ENCODE results near the gene NR4A3. TPM values are rescaled to one million over a fixed set of nuclear protein-coding genes. Genes with fewer than 3 reads are reported as not detected.

NR4A3 gene
- polyA plus RNA-seq, 1 donor (not counting 4 experiments of a cell fraction or from before 2014, with no cell fraction given): 0.16 TPM

GRCh38 chr9:99835581-99835980 lies 13.9 kb downstream of the NR4A3 start:
- FAIRE-seq: no peak

GRCh38 chr9:99840072-99840471 lies 18.4 kb downstream of the NR4A3 start:
- no peak overlapping the region for H3K9ac ChIP-seq (ENCODE audit: control insufficient read depth, extremely low read depth, insufficient read depth, low read length)
- DNase-seq (ENCODE audit: low read depth, low spot score) (no peak), FAIRE-seq (no peak)
- dilution Hi-C loops (cut with MboI; ENCODE audit: extremely low pct_ligation_motif_present, low sequenced_read_pairs): no loop called here
- H3K4me1 ChIP-seq (ENCODE audit: control insufficient read depth, extremely low read depth, insufficient read depth, low read length): no peaks in the 10 kb centered on the region
- H3K27ac ChIP-seq (ENCODE audit: control insufficient read depth, insufficient read depth, low read length): no peak overlapping the region
- peaks cover 3% of the 10 kb centered on the region for H3K27me3 ChIP-seq (ENCODE audit: control insufficient read depth, extremely low read depth, insufficient read depth, low read length)
- H2AFZ ChIP-seq (ENCODE audit: control insufficient read depth, low read length): no peak overlapping the region
- H3K9me3 ChIP-seq (ENCODE audit: control insufficient read depth, low read depth, low read length): no peaks in the 10 kb centered on the region
- no peak overlapping the region for H3K4me3 ChIP-seq (ENCODE audit: control insufficient read depth in 2 of 3, extremely low read depth in 1 of 3, insufficient read depth in 2 of 3, low read depth in 1 of 3, low read length in 3 of 3)
- TF ChIP-seq CTCF (optimal IDR thresholded peaks at IDR 0.05 in 1 of 3, IDR thresholded peaks at IDR 0.05 in 1 of 3, conservative IDR thresholded peaks at IDR 0.05 in 1 of 3; ENCODE audit: extremely low read depth in 1 of 3, insufficient read depth in 2 of 3, low read length in 3 of 3): no peak
- no peak for TF ChIP-seq EZH2 (IDR thresholded peaks at IDR 0.05; ENCODE audit: low read length)
- no peaks in the 10 kb centered on the region for H3K36me3 ChIP-seq (ENCODE audit: control insufficient read depth in 2 of 2, extremely low read depth in 1 of 2, insufficient read depth in 2 of 2, low read length in 2 of 2)
- H3K4me2 ChIP-seq (ENCODE audit: control insufficient read depth, extremely low read depth, insufficient read depth, low read depth, low read length): no peak overlapping the region
- no peaks in the 10 kb centered on the region for H3K9me1 ChIP-seq (ENCODE audit: control insufficient read depth, extremely low read depth, insufficient read depth, low read length)
- no peaks in the 10 kb centered on the region for H3K79me2 ChIP-seq (ENCODE audit: control insufficient read depth, insufficient read depth, low read length)
- H4K20me1 ChIP-seq (ENCODE audit: control insufficient read depth, extremely low read depth, insufficient read depth, low read length): no peaks in the 10 kb centered on the region

More at GRCh38 chr9:99835581-99835980, 13.9 kb downstream of the NR4A3 start:
- Histone ChIP-seq H3K4me3 (ENCODE audit: control insufficient read depth in 2 of 3, extremely low read depth in 1 of 3, insufficient read depth in 2 of 3, low read depth in 1 of 3, low read length in 3 of 3) (no peak overlapping the region), H4K20me1 (ENCODE audit: control insufficient read depth, extremely low read depth, insufficient read depth, low read length) (no peaks in the 10 kb centered on the region), H3K27me3 (ENCODE audit: control insufficient read depth, extremely low read depth, insufficient read depth, low read length) (peaks cover 6% of the 10 kb centered on the region), H3K27ac (ENCODE audit: control insufficient read depth, insufficient read depth, low read length) (no peak overlapping the region), H3K9me3 (ENCODE audit: control insufficient read depth, low read depth, low read length) (no peaks in the 10 kb centered on the region), H2AFZ (ENCODE audit: control insufficient read depth, low read length) (no peak overlapping the region), H3K9me1 (ENCODE audit: control insufficient read depth, extremely low read depth, insufficient read depth, low read length) (no peaks in the 10 kb centered on the region), H3K9ac (ENCODE audit: control insufficient read depth, extremely low read depth, insufficient read depth, low read length) (no peak overlapping the region), H3K4me1 (ENCODE audit: control insufficient read depth, extremely low read depth, insufficient read depth, low read length) (no peaks in the 10 kb centered on the region), H3K4me2 (ENCODE audit: control insufficient read depth, extremely low read depth, insufficient read depth, low read depth, low read length) (no peak overlapping the region), H3K79me2 (ENCODE audit: control insufficient read depth, insufficient read depth, low read length) (no peaks in the 10 kb centered on the region), H3K36me3 (ENCODE audit: control insufficient read depth in 2 of 2, extremely low read depth in 1 of 2, insufficient read depth in 2 of 2, low read length in 2 of 2) (no peaks in the 10 kb centered on the region)
- dilution Hi-C loops (cut with MboI; ENCODE audit: extremely low pct_ligation_motif_present, low sequenced_read_pairs): no loop called here
- no peak for TF ChIP-seq EZH2 (IDR thresholded peaks at IDR 0.05; ENCODE audit: low read length)
- no peak for TF ChIP-seq CTCF (optimal IDR thresholded peaks at IDR 0.05 in 1 of 3, IDR thresholded peaks at IDR 0.05 in 1 of 3, conservative IDR thresholded peaks at IDR 0.05 in 1 of 3; ENCODE audit: extremely low read depth in 1 of 3, insufficient read depth in 2 of 3, low read length in 3 of 3)
- DNase-seq (ENCODE audit: low read depth, low spot score): no peak

Data from keratinocyte (primary cell).